Liver (tissue), 9 donors: ENCODE results near the gene NHSL2. TPM values are rescaled to one million over a fixed set of nuclear protein-coding genes. Genes with fewer than 3 reads are reported as not detected.

Experiments used
- DNase-seq: peaks from one replicate; pipeline ENCODE4 v3.0.0-alpha.2; 2017; ENCODE audit warnings: low spot score
- H3K27ac ChIP-seq, 2 donors: one replicate each; pipeline ENCODE4 v1.7.0; 2013; ENCODE audit warnings: inconsistent platforms in 2 of 2, low read length in 2 of 2, control low read depth in 1 of 2, low read depth in 1 of 2, mild to moderate bottlenecking in 1 of 2
- H3K27me3 ChIP-seq, 4 donors: one replicate each; pipeline versions ENCODE4 v1.6.1 to v1.7.0; 2013; ENCODE audit warnings: low read length in 3 of 4, inconsistent platforms in 1 of 4, mild to moderate bottlenecking in 1 of 4, moderate library complexity in 1 of 4; ENCODE audit not compliant: control insufficient read depth in 4 of 4, insufficient read depth in 4 of 4
- H3K36me3 ChIP-seq, 4 donors: one replicate each; pipeline versions ENCODE4 v1.6.1 to v1.7.0; 2013; ENCODE audit warnings: low read length in 3 of 4, mild to moderate bottlenecking in 3 of 4, low read depth in 1 of 4, moderate library complexity in 1 of 4; ENCODE audit not compliant: control insufficient read depth in 4 of 4, insufficient read depth in 3 of 4
- H3K4me1 ChIP-seq, 4 donors: one replicate each; pipeline versions ENCODE4 v1.6.1 to v1.7.0; 2013; ENCODE audit warnings: low read length in 3 of 4, mild to moderate bottlenecking in 3 of 4, moderate library complexity in 1 of 4; ENCODE audit not compliant: control insufficient read depth in 4 of 4, insufficient read depth in 4 of 4
- H3K4me3 ChIP-seq, 3 donors: one replicate each; pipeline versions ENCODE4 v1.6.1 to v1.7.0; 2013; ENCODE audit warnings: low read length in 3 of 3, control low read depth in 1 of 3, low read depth in 1 of 3, mild to moderate bottlenecking in 1 of 3
- H3K9ac ChIP-seq, 2 donors: one replicate each; pipeline ENCODE4 v1.7.0; 2013; ENCODE audit warnings: low read length in 2 of 2, mild to moderate bottlenecking in 2 of 2, moderate library complexity in 2 of 2, control low read depth in 1 of 2, low read depth in 1 of 2
- H3K9me3 ChIP-seq, 4 donors: one replicate each; pipeline versions ENCODE4 v1.6.1 to v1.7.0; 2013; ENCODE audit warnings: low read length in 3 of 4; ENCODE audit not compliant: control insufficient read depth in 4 of 4
- EGR1 ChIP-seq, 2 donors: IDR thresholded peaks; 2 replicates each; pipeline ENCODE4 v1.6.1; 2016 to 2018; ENCODE audit warnings: antibody characterized with exemption in 2 of 2, low read depth in 2 of 2
- FOXA1 ChIP-seq: IDR thresholded peaks from 2 replicates; pipeline ENCODE4 v1.6.1; 2016; ENCODE audit warnings: antibody characterized with exemption
- FOXA2 ChIP-seq: IDR thresholded peaks from 2 replicates; pipeline ENCODE4 v1.6.1; 2016; ENCODE audit warnings: antibody characterized with exemption
- GABPA ChIP-seq, 2 donors: IDR thresholded peaks in 1 of 2; conservative IDR thresholded peaks in 1 of 2; 2 replicates each; pipeline ENCODE4 v1.6.1; 2016; ENCODE audit warnings: antibody characterized with exemption in 2 of 2, mild to moderate bottlenecking in 1 of 2, moderate library complexity in 1 of 2
- HNF4A ChIP-seq, 2 donors: conservative IDR thresholded peaks; 2 replicates each; pipeline ENCODE4 v1.6.1; 2016; ENCODE audit warnings: antibody characterized with exemption in 2 of 2, mild to moderate bottlenecking in 2 of 2
- HNF4G ChIP-seq: IDR thresholded peaks from 2 replicates; pipeline ENCODE4 v1.6.1; 2016; ENCODE audit warnings: antibody characterized with exemption
- JUND ChIP-seq, 2 donors: IDR thresholded peaks; 2 replicates each; pipeline ENCODE4 v1.6.1; 2016; ENCODE audit warnings: antibody characterized with exemption in 2 of 2
- NR2F2 ChIP-seq: IDR thresholded peaks from 2 replicates; pipeline ENCODE4 v1.6.1; 2016; ENCODE audit warnings: antibody characterized with exemption
- RAD21 ChIP-seq, 2 donors: IDR thresholded peaks; 2 replicates each; pipeline ENCODE4 v1.6.1; 2016; ENCODE audit warnings: antibody characterized with exemption in 2 of 2, mild to moderate bottlenecking in 2 of 2
- RXRA ChIP-seq, 2 donors: IDR thresholded peaks; 2 replicates each; pipeline ENCODE4 v1.6.1; 2017 to 2018; ENCODE audit warnings: antibody characterized with exemption in 2 of 2, mild to moderate bottlenecking in 1 of 2
- SP1 ChIP-seq: IDR thresholded peaks from 2 replicates; pipeline ENCODE4 v1.6.1; 2018; ENCODE audit warnings: antibody characterized with exemption, mild to moderate bottlenecking
- TAF1 ChIP-seq: conservative IDR thresholded peaks from 2 replicates; pipeline ENCODE4 v1.6.1; 2016; ENCODE audit warnings: antibody characterized with exemption, mild to moderate bottlenecking
- YY1 ChIP-seq: IDR thresholded peaks from 2 replicates; pipeline ENCODE4 v1.6.1; 2016; ENCODE audit warnings: antibody characterized with exemption, mild to moderate bottlenecking
- WGBS: extraction: QIAGEN DNeasy Blood & Tissue Kit; methylation state at CpG from one replicate; pipeline ENCODE4 v1.1.7; 2013; 5-methylcytosine and 5-hydroxymethylcytosine counted together
- polyA plus RNA-seq, 2 donors: library from polyadenylated mRNA; stranded (reverse) in 1 of 2; unstranded in 1 of 2; fragments of 200-250 nt in 1 of 2; fragments of >200 nt in 1 of 2; fragmentation: Nextera tagmentation in 1 of 2; extraction: Ambion mirVana in 1 of 2; gene quantifications; one replicate each; pipeline versions ENCODE4 v1.2.1 to v1.2.3, GENCODE V29; 2013 to 2015
- total RNA-seq, 2 donors: library from RNA; depleted of rRNA; stranded (reverse); fragments of >200 nt; gene quantifications; one replicate each; pipeline ENCODE4 v1.2.3, GENCODE V29; 2014
- TF ChIP-seq, protein P1 (sequence below): fragments of 150-350 bp; IDR thresholded peaks from 2 replicates; pipeline ENCODE4 v1.5.1; 2017; ENCODE audit warnings: improper control_type of control experiment, low read depth, low read length; ENCODE audit not compliant: missing input control
- TF ChIP-seq, protein P2 (sequence below): IDR thresholded peaks from 2 replicates; pipeline ENCODE4 v1.6.1; 2016; ENCODE audit warnings: antibody characterized with exemption
- TF ChIP-seq, protein P3 (sequence below): IDR thresholded peaks from 2 replicates; pipeline ENCODE4 v1.6.1; 2016; ENCODE audit warnings: antibody characterized with exemption
- TF ChIP-seq, protein P4 (sequence below): IDR thresholded peaks from 2 replicates; pipeline ENCODE4 v1.6.1; 2016; ENCODE audit warnings: antibody characterized with exemption, mild to moderate bottlenecking
- donor health status: healthy.
- donor health status: healthy.
- donor health status: healthy.
- donor health status: healthy.
- donor health status: healthy.

The NHSL2 gene
- total and polyA plus RNA-seq, 4 donors: 0.45 to 1.3 (median 1.1) TPM

DNA sequence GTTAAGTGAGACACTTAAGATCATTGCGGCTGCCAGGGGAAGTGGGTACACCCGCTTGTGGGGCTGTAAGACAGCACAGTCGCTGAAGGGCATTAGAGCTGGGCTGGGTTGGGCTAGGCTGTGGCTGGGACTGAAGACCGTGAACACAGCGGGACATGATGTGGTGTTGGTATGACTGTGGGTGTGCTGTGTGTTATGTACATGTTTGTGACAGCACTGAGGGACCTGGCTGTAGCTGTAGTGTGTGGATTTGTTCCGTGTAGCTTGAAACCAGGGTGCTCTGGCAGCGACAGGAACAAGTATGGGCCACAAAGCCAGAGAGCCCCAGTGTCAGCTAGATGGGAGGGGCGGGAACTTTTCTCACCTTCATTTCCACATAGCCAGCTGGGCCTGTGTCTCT is 82.1 kb downstream of the NHSL2 start:
- H3K27ac ChIP-seq: no peak overlapping the region
- DNase-seq: no peak
- no peaks in the 10 kb centered on the region for H3K4me1 ChIP-seq
- no peak overlapping the region for H3K9ac ChIP-seq
- H3K9me3 ChIP-seq: peaks cover 0 to 3% (median 0%) of the 10 kb centered on the region in 4 donors
- no peak overlapping the region for H3K4me3 ChIP-seq
- no peak for TF ChIP-seq GABPA (IDR thresholded peaks at IDR 0.05 in 1 of 2, conservative IDR thresholded peaks at IDR 0.05 in 1 of 2)
- no peak for TF ChIP-seq TAF1
- TF ChIP-seq YY1: no peak
- TF ChIP-seq JUND (IDR thresholded peaks at IDR 0.05): no peak
- 79% methylated on average over 8 of the region's 8 CpGs for WGBS
- no peaks in the 10 kb centered on the region for H3K27me3 ChIP-seq
- H3K36me3 ChIP-seq: no peaks in the 10 kb centered on the region

DNA sequence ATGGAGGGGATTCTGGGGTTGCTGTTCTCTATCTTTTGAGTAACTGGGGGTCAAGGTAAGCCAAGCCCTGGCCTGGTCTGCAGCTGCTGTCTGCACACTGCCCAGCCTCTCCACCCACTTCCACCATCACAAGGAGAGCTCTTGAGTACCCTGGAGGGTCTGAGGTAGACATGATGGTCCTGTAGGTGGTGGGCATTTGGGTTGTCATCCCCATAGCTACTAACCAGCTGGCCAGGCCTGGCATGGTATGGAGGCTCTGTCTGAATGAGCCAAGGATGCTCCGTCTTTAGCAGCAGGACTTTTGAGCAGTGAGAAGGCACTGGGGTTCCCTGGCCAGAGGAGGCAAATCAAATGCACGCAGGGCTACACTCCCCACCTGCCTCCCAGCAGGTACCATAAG is 82.7 kb downstream of the NHSL2 start:
- H3K4me3 ChIP-seq: no peak overlapping the region
- no peak overlapping the region for H3K9ac ChIP-seq
- no peak for TF ChIP-seq JUND (IDR thresholded peaks at IDR 0.05)
- no peak for TF ChIP-seq GABPA (IDR thresholded peaks at IDR 0.05 in 1 of 2, conservative IDR thresholded peaks at IDR 0.05 in 1 of 2)
- TF ChIP-seq HNF4A (conservative IDR thresholded peaks at IDR 0.05): no peak
- TF ChIP-seq FOXA2: no peak
- TF ChIP-seq, protein P1, sequence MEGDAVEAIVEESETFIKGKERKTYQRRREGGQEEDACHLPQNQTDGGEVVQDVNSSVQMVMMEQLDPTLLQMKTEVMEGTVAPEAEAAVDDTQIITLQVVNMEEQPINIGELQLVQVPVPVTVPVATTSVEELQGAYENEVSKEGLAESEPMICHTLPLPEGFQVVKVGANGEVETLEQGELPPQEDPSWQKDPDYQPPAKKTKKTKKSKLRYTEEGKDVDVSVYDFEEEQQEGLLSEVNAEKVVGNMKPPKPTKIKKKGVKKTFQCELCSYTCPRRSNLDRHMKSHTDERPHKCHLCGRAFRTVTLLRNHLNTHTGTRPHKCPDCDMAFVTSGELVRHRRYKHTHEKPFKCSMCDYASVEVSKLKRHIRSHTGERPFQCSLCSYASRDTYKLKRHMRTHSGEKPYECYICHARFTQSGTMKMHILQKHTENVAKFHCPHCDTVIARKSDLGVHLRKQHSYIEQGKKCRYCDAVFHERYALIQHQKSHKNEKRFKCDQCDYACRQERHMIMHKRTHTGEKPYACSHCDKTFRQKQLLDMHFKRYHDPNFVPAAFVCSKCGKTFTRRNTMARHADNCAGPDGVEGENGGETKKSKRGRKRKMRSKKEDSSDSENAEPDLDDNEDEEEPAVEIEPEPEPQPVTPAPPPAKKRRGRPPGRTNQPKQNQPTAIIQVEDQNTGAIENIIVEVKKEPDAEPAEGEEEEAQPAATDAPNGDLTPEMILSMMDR: no peak
- TF ChIP-seq, protein P2, sequence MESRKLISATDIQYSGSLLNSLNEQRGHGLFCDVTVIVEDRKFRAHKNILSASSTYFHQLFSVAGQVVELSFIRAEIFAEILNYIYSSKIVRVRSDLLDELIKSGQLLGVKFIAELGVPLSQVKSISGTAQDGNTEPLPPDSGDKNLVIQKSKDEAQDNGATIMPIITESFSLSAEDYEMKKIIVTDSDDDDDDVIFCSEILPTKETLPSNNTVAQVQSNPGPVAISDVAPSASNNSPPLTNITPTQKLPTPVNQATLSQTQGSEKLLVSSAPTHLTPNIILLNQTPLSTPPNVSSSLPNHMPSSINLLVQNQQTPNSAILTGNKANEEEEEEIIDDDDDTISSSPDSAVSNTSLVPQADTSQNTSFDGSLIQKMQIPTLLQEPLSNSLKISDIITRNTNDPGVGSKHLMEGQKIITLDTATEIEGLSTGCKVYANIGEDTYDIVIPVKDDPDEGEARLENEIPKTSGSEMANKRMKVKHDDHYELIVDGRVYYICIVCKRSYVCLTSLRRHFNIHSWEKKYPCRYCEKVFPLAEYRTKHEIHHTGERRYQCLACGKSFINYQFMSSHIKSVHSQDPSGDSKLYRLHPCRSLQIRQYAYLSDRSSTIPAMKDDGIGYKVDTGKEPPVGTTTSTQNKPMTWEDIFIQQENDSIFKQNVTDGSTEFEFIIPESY: no peak
- TF ChIP-seq EGR1 (IDR thresholded peaks at IDR 0.05; ENCODE audit: low read depth in 2 of 2): no peak
- no peak for TF ChIP-seq YY1
- TF ChIP-seq, protein P3, sequence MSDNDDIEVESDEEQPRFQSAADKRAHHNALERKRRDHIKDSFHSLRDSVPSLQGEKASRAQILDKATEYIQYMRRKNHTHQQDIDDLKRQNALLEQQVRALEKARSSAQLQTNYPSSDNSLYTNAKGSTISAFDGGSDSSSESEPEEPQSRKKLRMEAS: no peak
- no peaks in the 10 kb centered on the region for H3K4me1 ChIP-seq
- no peaks in the 10 kb centered on the region for H3K36me3 ChIP-seq
- DNase-seq: no peak
- H3K27ac ChIP-seq: no peak overlapping the region
- H3K27me3 ChIP-seq: no peaks in the 10 kb centered on the region
- peaks cover 0 to 3% (median 0%) of the 10 kb centered on the region in 4 donors for H3K9me3 ChIP-seq
- 96% methylated on average over 2 of the region's 2 CpGs for WGBS

DNA sequence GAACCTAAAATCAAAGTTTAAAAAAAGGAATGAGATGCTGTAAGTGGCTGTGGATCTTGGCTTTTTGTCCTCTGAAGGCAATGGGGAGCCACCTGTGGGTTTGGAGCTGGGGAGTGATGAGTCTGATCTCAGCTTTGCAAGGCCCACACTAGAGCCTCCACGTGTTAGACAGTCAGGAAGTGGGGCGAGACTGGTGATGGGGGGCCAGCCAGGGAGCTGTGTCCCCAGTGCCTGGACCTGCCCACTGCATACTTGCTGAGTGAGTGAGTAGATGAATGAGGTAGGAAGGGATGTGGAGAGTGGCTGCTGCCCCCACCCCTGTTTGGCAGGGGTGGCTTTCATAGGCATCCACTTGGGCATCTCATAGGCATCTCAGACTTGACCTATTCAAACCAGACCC is 84.0 kb downstream of the NHSL2 start:
- no peak overlapping the region for H3K27ac ChIP-seq
- no peak overlapping the region for H3K4me3 ChIP-seq
- H3K4me1 ChIP-seq: no peaks in the 10 kb centered on the region
- DNase-seq: no peak
- H3K36me3 ChIP-seq: no peaks in the 10 kb centered on the region
- peaks cover 0 to 3% (median 0%) of the 10 kb centered on the region in 4 donors for H3K9me3 ChIP-seq
- 91% methylated on average over 2 of the region's 2 CpGs for WGBS
- H3K27me3 ChIP-seq: no peaks in the 10 kb centered on the region
- no peak overlapping the region for H3K9ac ChIP-seq
- TF ChIP-seq RXRA (IDR thresholded peaks at IDR 0.05): no peak
- TF ChIP-seq HNF4G: no peak
- TF ChIP-seq FOXA1: no peak
- TF ChIP-seq, protein P1: no peak
- no peak for TF ChIP-seq FOXA2
- no peak for TF ChIP-seq SP1
- no peak for TF ChIP-seq YY1
- no peak for TF ChIP-seq GABPA (IDR thresholded peaks at IDR 0.05 in 1 of 2, conservative IDR thresholded peaks at IDR 0.05 in 1 of 2)
- TF ChIP-seq, protein P4, sequence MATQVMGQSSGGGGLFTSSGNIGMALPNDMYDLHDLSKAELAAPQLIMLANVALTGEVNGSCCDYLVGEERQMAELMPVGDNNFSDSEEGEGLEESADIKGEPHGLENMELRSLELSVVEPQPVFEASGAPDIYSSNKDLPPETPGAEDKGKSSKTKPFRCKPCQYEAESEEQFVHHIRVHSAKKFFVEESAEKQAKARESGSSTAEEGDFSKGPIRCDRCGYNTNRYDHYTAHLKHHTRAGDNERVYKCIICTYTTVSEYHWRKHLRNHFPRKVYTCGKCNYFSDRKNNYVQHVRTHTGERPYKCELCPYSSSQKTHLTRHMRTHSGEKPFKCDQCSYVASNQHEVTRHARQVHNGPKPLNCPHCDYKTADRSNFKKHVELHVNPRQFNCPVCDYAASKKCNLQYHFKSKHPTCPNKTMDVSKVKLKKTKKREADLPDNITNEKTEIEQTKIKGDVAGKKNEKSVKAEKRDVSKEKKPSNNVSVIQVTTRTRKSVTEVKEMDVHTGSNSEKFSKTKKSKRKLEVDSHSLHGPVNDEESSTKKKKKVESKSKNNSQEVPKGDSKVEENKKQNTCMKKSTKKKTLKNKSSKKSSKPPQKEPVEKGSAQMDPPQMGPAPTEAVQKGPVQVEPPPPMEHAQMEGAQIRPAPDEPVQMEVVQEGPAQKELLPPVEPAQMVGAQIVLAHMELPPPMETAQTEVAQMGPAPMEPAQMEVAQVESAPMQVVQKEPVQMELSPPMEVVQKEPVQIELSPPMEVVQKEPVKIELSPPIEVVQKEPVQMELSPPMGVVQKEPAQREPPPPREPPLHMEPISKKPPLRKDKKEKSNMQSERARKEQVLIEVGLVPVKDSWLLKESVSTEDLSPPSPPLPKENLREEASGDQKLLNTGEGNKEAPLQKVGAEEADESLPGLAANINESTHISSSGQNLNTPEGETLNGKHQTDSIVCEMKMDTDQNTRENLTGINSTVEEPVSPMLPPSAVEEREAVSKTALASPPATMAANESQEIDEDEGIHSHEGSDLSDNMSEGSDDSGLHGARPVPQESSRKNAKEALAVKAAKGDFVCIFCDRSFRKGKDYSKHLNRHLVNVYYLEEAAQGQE: no peak
- TF ChIP-seq RAD21 (IDR thresholded peaks at IDR 0.05): no peak
- TF ChIP-seq EGR1 (IDR thresholded peaks at IDR 0.05; ENCODE audit: low read depth in 2 of 2): no peak
- TF ChIP-seq TAF1: no peak
- TF ChIP-seq HNF4A (conservative IDR thresholded peaks at IDR 0.05): no peak
- TF ChIP-seq, protein P3: no peak
- no peak for TF ChIP-seq NR2F2
